A549 (cell line): ENCODE results near the gene BCL2L13. TPM values are rescaled to one million over a fixed set of nuclear protein-coding genes. Genes with fewer than 3 reads are reported as not detected.

Experiments used
- ATAC-seq, 2 experiments: fragments of 200-7000 bp in 1 of 2; fragments of >200 bp in 1 of 2; cut with Nextera tagmentation in 1 of 2; cut with Tn5 transposase in 1 of 2; 3 replicates each; pipeline versions ENCODE4 v1.8.0 to v1.9.1; 2018 to 2020; ENCODE audit warnings: mild to moderate bottlenecking in 1 of 2, moderate library complexity in 1 of 2
- CTCF ChIA-PET: fragments of 300-600 bp; sonication (Branson Sonifier 250); formaldehyde crosslinking; extraction: SDS; loops from one replicate; lab custom pipeline; 2021; ENCODE audit warnings: antibody characterized with exemption, inconsistent platforms; lab: Yijun Ruan, JAX
- POLR2A ChIA-PET: fragments of 350-600 bp; formaldehyde crosslinking; extraction: SDS; loops from one replicate; lab custom pipeline; 2021; ENCODE audit warnings: antibody characterized with exemption, inconsistent platforms; lab: Yijun Ruan, JAX
- DNase-seq, 2 experiments: peaks; one replicate each; pipeline versions ENCODE4 v3.0.0 to v3.0.0-alpha.2; 2011 to 2016; ENCODE audit warnings: low read depth in 1 of 2, low spot score in 1 of 2
- FAIRE-seq: peaks from 2 replicates; lab custom pipeline; 2011; peaks lifted over from hg19 to GRCh38; lab: Jason Lieb, UNC
- H3K27ac ChIP-seq, 2 experiments: fragments of >200 bp; sonication (Bioruptor Twin); formaldehyde crosslinking; 3 replicates each; pipeline ENCODE4 v1.5.1; 2016 to 2017
- H3K4me1 ChIP-seq: fragments of >200 bp; sonication (Bioruptor Twin); formaldehyde crosslinking; 3 replicates; pipeline ENCODE4 v1.6.1; 2016
- H3K4me2 ChIP-seq: fragments of >200 bp; sonication (Bioruptor Twin); formaldehyde crosslinking; 3 replicates; pipeline ENCODE4 v1.6.1; 2016
- H3K4me3 ChIP-seq: fragments of >200 bp; sonication (Bioruptor Twin); formaldehyde crosslinking; 3 replicates; pipeline ENCODE4 v1.5.1; 2016
- H3K9me3 ChIP-seq: fragments of >200 bp; sonication (Bioruptor Twin); formaldehyde crosslinking; 3 replicates; pipeline ENCODE4 v1.6.1; 2016
- ATOH8 ChIP-seq: fragments of 250-450 bp; sonication (Bioruptor Pico); IDR thresholded peaks from 2 replicates; pipeline ENCODE4 v1.5.0; 2020; ENCODE audit warnings: low read depth, mild to moderate bottlenecking, moderate library complexity
- CHD2 ChIP-seq: fragments of 150-350 bp; IDR thresholded peaks from 2 replicates; pipeline ENCODE4 v1.6.1; 2014; ENCODE audit warnings: low read length; ENCODE audit not compliant: partially characterized antibody
- E2F6 ChIP-seq: IDR thresholded peaks from 2 replicates; pipeline ENCODE4 v1.6.1; 2012; ENCODE audit warnings: low read depth, borderline replicate concordance
- EHMT2 ChIP-seq: fragments of 200-600 bp; sonication (generic); IDR thresholded peaks from 2 replicates; pipeline ENCODE4 v1.6.1; 2016; ENCODE audit warnings: antibody characterized with exemption, low read depth, mild to moderate bottlenecking, moderate library complexity
- EP300 ChIP-seq, 2 experiments: fragments of >200 bp; sonication (Bioruptor Twin); formaldehyde crosslinking; IDR thresholded peaks; 2 replicates in 1 of 2; 3 replicates in 1 of 2; pipeline ENCODE4 v1.6.1; 2016 to 2017
- GATA3 ChIP-seq: IDR thresholded peaks from 2 replicates; pipeline ENCODE4 v1.6.1; 2012; ENCODE audit warnings: borderline replicate concordance
- HDAC2 ChIP-seq: fragments of 200-600 bp; sonication (generic); IDR thresholded peaks from 2 replicates; pipeline ENCODE4 v1.6.1; 2016
- HMGXB4 ChIP-seq: fragments of 250-450 bp; sonication (Bioruptor Pico); IDR thresholded peaks from 2 replicates; pipeline ENCODE4 v1.5.0; 2021; ENCODE audit warnings: mild to moderate bottlenecking, moderate library complexity, borderline replicate concordance
- HOXB13 ChIP-seq: fragments of 250-450 bp; sonication (Bioruptor Pico); IDR thresholded peaks from 2 replicates; pipeline ENCODE4 v1.5.0; 2020; ENCODE audit warnings: low read depth, mild to moderate bottlenecking, moderate library complexity
- JUN ChIP-seq, 2 experiments: fragments of >200 bp; sonication (Bioruptor Twin); formaldehyde crosslinking; IDR thresholded peaks; 2 replicates in 1 of 2; 3 replicates in 1 of 2; pipeline ENCODE4 v1.6.1; 2016 to 2017
- MAFK ChIP-seq: fragments of 450-650 bp; IDR thresholded peaks from 2 replicates; pipeline ENCODE4 v1.6.1; 2014; ENCODE audit not compliant: partially characterized antibody
- MAX ChIP-seq: IDR thresholded peaks from 2 replicates; pipeline ENCODE4 v1.6.1; 2012
- MAZ ChIP-seq: fragments of 150-350 bp; IDR thresholded peaks from 2 replicates; pipeline ENCODE4 v1.6.1; 2014; ENCODE audit warnings: antibody characterized with exemption, low read depth, low read length, borderline replicate concordance
- NPAS2 ChIP-seq: fragments of 250-450 bp; sonication (Bioruptor Pico); IDR thresholded peaks from 2 replicates; pipeline ENCODE4 v1.8.0; 2022; ENCODE audit warnings: mild to moderate bottlenecking, moderate library complexity, borderline replicate concordance
- PBX3 ChIP-seq: IDR thresholded peaks from 2 replicates; pipeline ENCODE4 v1.6.1; 2012
- POLR2AphosphoS2 ChIP-seq: conservative IDR thresholded peaks from 2 replicates; pipeline ENCODE4 v1.6.1; 2012; ENCODE audit warnings: low read length, improper control_type of control experiment, inconsistent platforms
- RAD21 ChIP-seq, 2 experiments: fragments of >200 bp in 1 of 2; sonication (Bioruptor Twin) in 1 of 2; formaldehyde crosslinking in 1 of 2; IDR thresholded peaks in 1 of 2; conservative IDR thresholded peaks in 1 of 2; 2 replicates in 1 of 2; 3 replicates in 1 of 2; pipeline ENCODE4 v1.6.1; 2012 to 2018; ENCODE audit warnings: inconsistent platforms in 1 of 2
- RCOR1 ChIP-seq: fragments of 150-350 bp; IDR thresholded peaks from 2 replicates; pipeline ENCODE4 v1.6.1; 2014; ENCODE audit warnings: antibody characterized with exemption, low read length, low read depth
- RFX5 ChIP-seq: fragments of 450-650 bp; IDR thresholded peaks from 2 replicates; pipeline ENCODE4 v1.7.1; 2014; ENCODE audit warnings: antibody characterized with exemption, mild to moderate bottlenecking, moderate library complexity
- RNF2 ChIP-seq: fragments of 200-600 bp; sonication (generic); IDR thresholded peaks from 2 replicates; pipeline ENCODE4 v1.6.1; 2016; ENCODE audit warnings: low read depth, mild to moderate bottlenecking, antibody characterized with exemption, moderate library complexity, borderline replicate concordance
- ZSCAN20 ChIP-seq: fragments of 250-450 bp; sonication (Bioruptor Pico); IDR thresholded peaks from 2 replicates; pipeline ENCODE4 v1.8.0; 2022; ENCODE audit warnings: mild to moderate bottlenecking, moderate library complexity
- WGBS: methylation state at CpG from one replicate; pipeline ENCODE4 v1.1.6; 2017; ENCODE audit errors: missing lambda C conversion rate; 5-methylcytosine and 5-hydroxymethylcytosine counted together
- polyA plus RNA-seq, 4 experiments: library from polyadenylated mRNA; depleted of rRNA in 3 of 4; stranded (reverse); fragments of >200 nt; fragmentation: RNase III in 1 of 4; extraction: RNeasy Plus Mini Kit Qiagen cat#74134 plus additional on column Dnase treatment in 1 of 4; gene quantifications; 2 replicates in 3 of 4; 3 replicates in 1 of 4; pipeline ENCODE4 v1.2.3, GENCODE V29; 2011 to 2017

Gene BCL2L13
- polyA plus RNA-seq, 2 of the 4 experiments (the other 2 are of a cell fraction): 36.9 to 44.9 TPM

GRCh38 chr22:17672417-17672991, 33.9 kb downstream of the BCL2L13 start:
- Histone ChIP-seq H3K4me1 (peaks cover 25% of the 10 kb centered on the region), H3K27ac (peak overlapping the region; percentile 39 to 60; a peak in 4 of 6 replicates), H3K4me3 (no peak overlapping the region), H3K4me2 (peak overlapping the region; percentile 70), H3K9me3 (no peaks in the 10 kb centered on the region)
- DNase-seq (no peak), ATAC-seq (no peak; a peak in 1 of 6 replicates), FAIRE-seq (no peak)
- CTCF ChIA-PET: no interaction called here
- WGBS: 88% methylated on average over 2 of the region's 2 CpGs
- TF ChIP-seq MAZ: no peak
- TF ChIP-seq HDAC2: no peak
- no peak for TF ChIP-seq RNF2
- no peak for TF ChIP-seq POLR2AphosphoS2
- TF ChIP-seq EHMT2: no peak
- TF ChIP-seq MAX: no peak
- TF ChIP-seq MAFK: no peak
- no peak for TF ChIP-seq RAD21 (conservative IDR thresholded peaks at IDR 0.05 in 1 of 2, IDR thresholded peaks at IDR 0.05 in 1 of 2)
- TF ChIP-seq JUN (IDR thresholded peaks at IDR 0.05): no peak
- TF ChIP-seq GATA3: no peak
- TF ChIP-seq CHD2: no peak
- no peak for TF ChIP-seq RCOR1
- TF ChIP-seq PBX3: no peak
- no peak for TF ChIP-seq RFX5
- no peak for TF ChIP-seq ATOH8 (CRISPR knock-in tag)
- TF ChIP-seq NPAS2 (CRISPR knock-in tag): no peak
- TF ChIP-seq E2F6: no peak
- POLR2A ChIA-PET: interaction anchor here (0.7 kb wide), 1 partner anchor 33 kb away, joined by 3 read pairs; no protein-coding TSS in a partner anchor

- ChIA-PET POLR2A (interaction anchor here (1.2 kb wide), 1 partner anchor 35 kb away, joined by 3 read pairs; the partner anchor contains the start of gene BCL2L13), CTCF (interaction anchor here (0.6 kb wide), 2 partner anchors 52 to 143 kb away, joined by 3 to 4 read pairs; no protein-coding TSS in a partner anchor)
- H3K4me1 ChIP-seq: peaks cover 25% of the 10 kb centered on the region
- H3K27ac ChIP-seq: peak overlapping the region; percentile 37 to 39; a peak in 2 of 6 replicates
- no peak for TF ChIP-seq HMGXB4 (CRISPR knock-in tag)
- no peak for TF ChIP-seq HOXB13 (CRISPR knock-in tag)
- TF ChIP-seq POLR2AphosphoS2: no peak
- TF ChIP-seq JUN (IDR thresholded peaks at IDR 0.05): no peak
- TF ChIP-seq ZSCAN20: no peak
- TF ChIP-seq EP300 (IDR thresholded peaks at IDR 0.05): no peak
- ATAC-seq: no peak
- H3K4me2 ChIP-seq: no peak overlapping the region
- no peak overlapping the region for H3K4me3 ChIP-seq
- no peak for FAIRE-seq
- no peak for DNase-seq
- H3K9me3 ChIP-seq: no peaks in the 10 kb centered on the region
- WGBS: 96% methylated on average over 7 of the region's 7 CpGs
These were observed 35.6 kb downstream of the BCL2L13 start for GRCh38 chr22:17674152-17674551.
